PC-3 (cell line): ENCODE data around the gene C1GALT1. TPM values are rescaled to one million over a fixed set of nuclear protein-coding genes. Genes with fewer than 3 reads are reported as not detected.

Experiments used
- ATAC-seq: fragments of 200-7000 bp; cut with Tn5 transposase; 2 replicates; pipeline ENCODE4 v1.9.1; 2020; ENCODE audit warnings: mild to moderate bottlenecking, moderate library complexity
- BruUV-seq: library from RNA; stranded (reverse); fragments of 400-500 nt; replicated peaks from 2 replicates; lab custom pipeline; 2021; lab: Mats Ljungman, UMichigan
- CTCF ChIA-PET: fragments of 300-600 bp; sonication (Branson Sonifier 250); formaldehyde crosslinking; loops from one replicate; lab custom pipeline; 2022; ENCODE audit warnings: antibody characterized with exemption; lab: Charles Lee
- POLR2A ChIA-PET: fragments of 300-600 bp; sonication (Branson Sonifier 250); formaldehyde crosslinking; loops from one replicate; lab custom pipeline; 2022; ENCODE audit warnings: antibody characterized with exemption; ENCODE audit not compliant: unreplicated experiment; lab: Charles Lee
- DNase-seq: peaks from one replicate; pipeline ENCODE4 v3.0.0-alpha.2; 2015
- H2AFZ ChIP-seq: fragments of 300-600 bp; sonication (generic); 2 replicates; pipeline ENCODE4 v1.6.0; 2016; ENCODE audit warnings: antibody characterized with exemption, low read length
- H3F3A ChIP-seq: fragments of 300-600 bp; sonication (generic); one replicate; pipeline ENCODE4 v1.6.0; 2017; ENCODE audit warnings: antibody characterized with exemption, low read length, control low read depth, mild to moderate bottlenecking; ENCODE audit not compliant: unreplicated experiment
- H3K27ac ChIP-seq: fragments of 300-600 bp; sonication (generic); 2 replicates; pipeline ENCODE4 v1.5.1; 2016; ENCODE audit warnings: mild to moderate bottlenecking, low read length
- H3K27me3 ChIP-seq: fragments of 300-600 bp; sonication (generic); 2 replicates; pipeline ENCODE4 v1.6.1; 2016; ENCODE audit warnings: low read length, mixed read lengths
- H3K36me3 ChIP-seq: fragments of 300-600 bp; sonication (generic); 2 replicates; pipeline ENCODE4 v1.6.1; 2016; ENCODE audit warnings: low read depth, mixed run types, low read length, mixed read lengths
- H3K4me1 ChIP-seq: fragments of 300-600 bp; sonication (generic); 2 replicates; pipeline ENCODE4 v1.5.1; 2016; ENCODE audit warnings: low read length; ENCODE audit not compliant: insufficient read depth
- H3K4me2 ChIP-seq: fragments of 300-600 bp; sonication (generic); 2 replicates; pipeline ENCODE4 v1.6.0; 2016; ENCODE audit warnings: low read length
- H3K4me3 ChIP-seq: fragments of 300-600 bp; sonication (generic); 2 replicates; pipeline ENCODE4 v1.5.1; 2016; ENCODE audit warnings: mild to moderate bottlenecking, low read length, mixed read lengths
- H3K79me2 ChIP-seq: fragments of 300-600 bp; sonication (generic); 2 replicates; pipeline ENCODE4 v1.6.1; 2017; ENCODE audit warnings: low read length, mixed read lengths
- H3K9ac ChIP-seq: fragments of 300-600 bp; sonication (generic); 2 replicates; pipeline ENCODE4 v1.6.0; 2016; ENCODE audit warnings: mild to moderate bottlenecking, low read length
- H3K9me2 ChIP-seq: fragments of 300-600 bp; sonication (generic); replicated peaks from 2 replicates; pipeline ENCODE4 v1.6.1; 2016; ENCODE audit warnings: mixed run types, low read length, mixed read lengths
- H3K9me3 ChIP-seq: fragments of 300-600 bp; sonication (generic); 2 replicates; pipeline ENCODE4 v1.6.1; 2016; ENCODE audit warnings: low read length, mixed read lengths
- H4K20me1 ChIP-seq: fragments of 300-600 bp; sonication (generic); 2 replicates; pipeline ENCODE4 v1.6.1; 2016; ENCODE audit warnings: low read length, mixed read lengths
- CTCF ChIP-seq: fragments of 300-600 bp; sonication (generic); conservative IDR thresholded peaks from 2 replicates; pipeline ENCODE4 v1.5.1; 2017; ENCODE audit warnings: antibody characterized with exemption, low read depth, mild to moderate bottlenecking, low read length
- EZH2 ChIP-seq: fragments of 300-600 bp; sonication (generic); IDR thresholded peaks from one replicate; pipeline ENCODE4 v1.6.1; 2017; ENCODE audit warnings: antibody characterized with exemption, mild to moderate bottlenecking, low read length; ENCODE audit not compliant: unreplicated experiment
- EZH2phosphoT487 ChIP-seq: fragments of 300-600 bp; sonication (generic); IDR thresholded peaks from 2 replicates; pipeline ENCODE4 v1.6.1; 2018; ENCODE audit warnings: mild to moderate bottlenecking, antibody characterized with exemption, low read length, borderline replicate concordance
- intact Hi-C: fragments of 100-400 bp; cut with micrococcal nuclease; formaldehyde crosslinking; loops from 2 replicates; pipeline ENCODE4 v1.9.0; 2023
- total RNA-seq: library from RNA; depleted of rRNA; stranded (reverse); fragments of >200 nt; gene quantifications from 2 replicates; pipeline ENCODE4 v1.2.3, GENCODE V29; 2014

The C1GALT1 gene
- total RNA-seq, 1 experiment from 2014 or later, result 32.3 TPM

GRCh38 chr7:7231000-7231399 lies 48.7 kb downstream of the C1GALT1 start:
- no peak overlapping the region for H3K4me3 ChIP-seq
- ChIA-PET CTCF (no interaction called here), POLR2A (no interaction called here)
- no peaks in the 10 kb centered on the region for H3K4me1 ChIP-seq
- H3K4me2 ChIP-seq, result no peak overlapping the region
- TF ChIP-seq EZH2 (no peak), CTCF (no peak)
- H3K9me3 ChIP-seq, result peaks cover 5% of the 10 kb centered on the region; the same call in 1 of the 2 replicates
- no peaks in the 10 kb centered on the region for H3K9me2 ChIP-seq
- no peaks in the 10 kb centered on the region for H4K20me1 ChIP-seq
- DNase-seq (no peak), ATAC-seq (no peak)
- peaks cover 5% of the 10 kb centered on the region; the same call in 1 of the 2 replicates for H3K36me3 ChIP-seq
- no peak overlapping the region for H3K27ac ChIP-seq
- no peaks in the 10 kb centered on the region for H3K27me3 ChIP-seq
- intact Hi-C loops, result no loop called here
- H3K79me2 ChIP-seq, result 0 out of 2 replicates have a peak, but pooled peaks cover 3% of the 10 kb centered on the region
- no peak overlapping the region for H2AFZ ChIP-seq
- H3F3A ChIP-seq, result no peaks in the 10 kb centered on the region
- no peak overlapping the region for H3K9ac ChIP-seq
- no TSS peak for BruUV-seq

- Histone ChIP-seq H2AFZ (no peak overlapping the region), H3K4me3 (no peak overlapping the region)
- TF ChIP-seq CTCF (no peak), EZH2phosphoT487 (no peak)
Observed at GRCh38 chr7:7231865-7232264, 49.5 kb downstream of the C1GALT1 start.

GRCh38 chr7:7235347-7235746 lies 53.0 kb downstream of the C1GALT1 start:
- BruUV-seq, result no TSS peak
- ChIA-PET POLR2A (no interaction called here), CTCF (no interaction called here)
- H3K36me3 ChIP-seq, result peaks cover 11% of the 10 kb centered on the region
- 0 out of 2 replicates have a peak, but pooled peaks cover 3% of the 10 kb centered on the region for H3K79me2 ChIP-seq
- no peaks in the 10 kb centered on the region for H3K9me2 ChIP-seq
- H3F3A ChIP-seq, result no peaks in the 10 kb centered on the region
- no peak overlapping the region for H3K9ac ChIP-seq
- no peak overlapping the region for H3K4me3 ChIP-seq
- no peaks in the 10 kb centered on the region for H3K27me3 ChIP-seq
- peaks cover 5% of the 10 kb centered on the region; the same call in 1 of the 2 replicates for H3K9me3 ChIP-seq
- ATAC-seq, result no peak
- no peak overlapping the region for H2AFZ ChIP-seq
- TF ChIP-seq EZH2phosphoT487, result no peak
- no peak for TF ChIP-seq EZH2
- no peak for TF ChIP-seq CTCF
- H4K20me1 ChIP-seq, result no peaks in the 10 kb centered on the region
- no peak for DNase-seq
- H3K4me2 ChIP-seq, result no peak overlapping the region
- no peaks in the 10 kb centered on the region for H3K4me1 ChIP-seq
- intact Hi-C loops, result no loop called here
- no peak overlapping the region for H3K27ac ChIP-seq

More at GRCh38 chr7:7231865-7232264, 49.5 kb downstream of the C1GALT1 start:
- 0 out of 2 replicates have a peak, but pooled peaks cover 3% of the 10 kb centered on the region for H3K79me2 ChIP-seq
- BruUV-seq, result no TSS peak
- DNase-seq, result no peak
- no peak for ATAC-seq
- H3K9me2 ChIP-seq, result no peaks in the 10 kb centered on the region
- CTCF ChIA-PET, result no interaction called here
- peaks cover 5% of the 10 kb centered on the region; the same call in 1 of the 2 replicates for H3K9me3 ChIP-seq
- no peaks in the 10 kb centered on the region for H3K27me3 ChIP-seq
- no peak overlapping the region for H3K4me2 ChIP-seq
- POLR2A ChIA-PET, result no interaction called here
- H3K27ac ChIP-seq, result no peak overlapping the region
- H3F3A ChIP-seq, result no peaks in the 10 kb centered on the region
- intact Hi-C loops, result no loop called here
- H3K9ac ChIP-seq, result no peak overlapping the region
- no peaks in the 10 kb centered on the region for H3K4me1 ChIP-seq
- peaks cover 5% of the 10 kb centered on the region; the same call in 1 of the 2 replicates for H3K36me3 ChIP-seq
- no peaks in the 10 kb centered on the region for H4K20me1 ChIP-seq
